Thyroid gland (tissue), 4 donors: ENCODE data around the gene TRIM71.

Source experiments
- CTCF ChIP-seq, 6 experiments: fragments of 200-600 bp in 3 of 6; fragments of 450-650 bp in 3 of 6; sonication (generic) in 3 of 6; IDR thresholded peaks; one replicate each; pipeline ENCODE4 v1.5.1; 2016 to 2019; ENCODE audit warnings: antibody characterized with exemption in 6 of 6, mild to moderate bottlenecking in 2 of 6, inconsistent platforms in 1 of 6, moderate library complexity in 1 of 6
- POLR2A ChIP-seq, 2 donors: fragments of 450-650 bp; IDR thresholded peaks; one replicate each; pipeline ENCODE4 v1.6.1; 2017; ENCODE audit warnings: antibody characterized with exemption in 2 of 2, mild to moderate bottlenecking in 2 of 2, moderate library complexity in 1 of 2

- TF ChIP-seq POLR2A (IDR thresholded peaks at IDR 0.05) = no peak
- TF ChIP-seq CTCF (IDR thresholded peaks at IDR 0.05) = no peak
These were observed 41.9 kb downstream of the TRIM71 start for GRCh38 chr3:32859604-32860237.
